Lower leg skin (tissue), 3 donors: Measurements from ENCODE around the gene FBXO17.

Experiments
- CTCF ChIP-seq, 3 donors: fragments of 450-650 bp; IDR thresholded peaks; one replicate each; pipeline ENCODE4 v1.5.1; 2016; ENCODE audit warnings: antibody characterized with exemption in 3 of 3, mild to moderate bottlenecking in 3 of 3, moderate library complexity in 2 of 3
- POLR2A ChIP-seq, 2 donors: fragments of 450-650 bp; IDR thresholded peaks; one replicate each; pipeline ENCODE4 v1.6.1; 2016 to 2017; ENCODE audit warnings: antibody characterized with exemption in 2 of 2, mild to moderate bottlenecking in 1 of 2, moderate library complexity in 1 of 2

- TF ChIP-seq POLR2A (IDR thresholded peaks at IDR 0.05) = no peak
- TF ChIP-seq CTCF (IDR thresholded peaks at IDR 0.05) = no peak
These were observed 35.6 kb downstream of the FBXO17 start for GRCh38 chr19:38939957-38940356.
